Measurements from ENCODE around the gene ZIM2. TPM values are rescaled to one million over a fixed set of nuclear protein-coding genes. Genes with fewer than 3 reads are reported as not detected.

Gene ZIM2
- total RNA-seq, 2 experiments from 2014 or later = not detected

DNA sequence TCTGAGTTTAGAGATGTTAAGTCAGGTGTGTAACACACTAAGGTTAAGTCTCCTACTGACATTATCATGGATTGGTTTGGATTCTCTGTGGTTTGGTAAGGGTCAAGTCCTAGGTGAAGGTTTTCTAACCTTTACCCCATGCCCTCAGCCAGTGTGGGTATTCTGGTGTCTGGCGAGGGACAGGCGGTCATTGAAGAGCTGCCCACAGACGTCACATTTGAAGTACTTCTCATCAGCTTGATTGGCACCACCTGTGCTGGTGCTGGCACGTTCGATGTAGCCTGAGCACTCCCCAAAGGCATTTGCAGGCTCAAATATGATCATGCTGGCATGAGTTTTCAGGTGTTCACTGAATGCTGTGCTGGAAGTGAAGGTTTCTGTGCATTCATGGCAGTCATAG, 27.0 kb downstream of the ZIM2 start:
- TF ChIP-seq, protein P1, sequence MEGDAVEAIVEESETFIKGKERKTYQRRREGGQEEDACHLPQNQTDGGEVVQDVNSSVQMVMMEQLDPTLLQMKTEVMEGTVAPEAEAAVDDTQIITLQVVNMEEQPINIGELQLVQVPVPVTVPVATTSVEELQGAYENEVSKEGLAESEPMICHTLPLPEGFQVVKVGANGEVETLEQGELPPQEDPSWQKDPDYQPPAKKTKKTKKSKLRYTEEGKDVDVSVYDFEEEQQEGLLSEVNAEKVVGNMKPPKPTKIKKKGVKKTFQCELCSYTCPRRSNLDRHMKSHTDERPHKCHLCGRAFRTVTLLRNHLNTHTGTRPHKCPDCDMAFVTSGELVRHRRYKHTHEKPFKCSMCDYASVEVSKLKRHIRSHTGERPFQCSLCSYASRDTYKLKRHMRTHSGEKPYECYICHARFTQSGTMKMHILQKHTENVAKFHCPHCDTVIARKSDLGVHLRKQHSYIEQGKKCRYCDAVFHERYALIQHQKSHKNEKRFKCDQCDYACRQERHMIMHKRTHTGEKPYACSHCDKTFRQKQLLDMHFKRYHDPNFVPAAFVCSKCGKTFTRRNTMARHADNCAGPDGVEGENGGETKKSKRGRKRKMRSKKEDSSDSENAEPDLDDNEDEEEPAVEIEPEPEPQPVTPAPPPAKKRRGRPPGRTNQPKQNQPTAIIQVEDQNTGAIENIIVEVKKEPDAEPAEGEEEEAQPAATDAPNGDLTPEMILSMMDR (IDR thresholded peaks at IDR 0.05) = no peak
- DNase-seq (no peak), ATAC-seq (no peak)
- CTCF ChIA-PET = no interaction called here
- Mint-ChIP-seq H3K9me3 (peaks cover 21% of the 10 kb centered on the region), H3K27me3 (no peaks in the 10 kb centered on the region), H3K4me1 (ENCODE audit: low read depth) (no peaks in the 10 kb centered on the region), H3K4me3 (no peak overlapping the region), H3K36me3 (ENCODE audit: low read depth) (no peaks in the 10 kb centered on the region), H3K27ac (no peak overlapping the region)
- POLR2A ChIA-PET = interaction anchor here (0.6 kb wide), 1 partner anchor 16 kb away, joined by 5 read pairs; no protein-coding TSS in a partner anchor
- intact Hi-C loops (cut with micrococcal nuclease) = no loop called here

GRCh38 chr19:56811480-56811879, 29.0 kb downstream of the ZIM2 start:
- ChIA-PET CTCF (no interaction called here), POLR2A (no interaction called here)
- intact Hi-C loops (cut with micrococcal nuclease) = no loop called here
- H3K27ac Mint-ChIP-seq = no peak overlapping the region
- H3K9me3 Mint-ChIP-seq = peaks cover 28% of the 10 kb centered on the region
- ATAC-seq = no peak
- TF ChIP-seq, protein P1 (IDR thresholded peaks at IDR 0.05) = no peak
- no peaks in the 10 kb centered on the region for H3K27me3 Mint-ChIP-seq
- DNase-seq = no peak
- no peaks in the 10 kb centered on the region for H3K36me3 Mint-ChIP-seq (ENCODE audit: low read depth)
- H3K4me1 Mint-ChIP-seq (ENCODE audit: low read depth) = no peaks in the 10 kb centered on the region
- no peak overlapping the region for H3K4me3 Mint-ChIP-seq

DNA sequence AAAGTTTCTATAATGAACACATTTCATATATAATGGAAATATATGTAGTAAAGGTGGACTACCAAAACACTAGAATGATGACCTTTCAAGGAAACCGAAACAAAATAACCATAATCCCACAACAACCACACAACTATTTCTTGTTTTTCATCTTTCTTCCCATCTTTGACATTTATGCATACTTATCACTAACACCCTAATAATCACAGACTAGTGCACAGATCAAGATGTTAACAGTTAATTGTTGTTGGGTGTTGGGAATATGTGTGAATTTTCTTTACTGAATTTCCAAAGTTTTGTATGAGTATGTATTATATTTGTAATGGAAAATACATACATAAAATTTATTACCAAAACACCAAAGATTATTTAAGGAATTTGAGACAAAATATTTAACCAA, 30.3 kb downstream of the ZIM2 start:
- no peaks in the 10 kb centered on the region for H3K27me3 Mint-ChIP-seq
- ChIA-PET CTCF (no interaction called here), POLR2A (no interaction called here)
- DNase-seq (no peak), ATAC-seq (no peak)
- no peak overlapping the region for H3K27ac Mint-ChIP-seq
- peaks cover 36% of the 10 kb centered on the region for H3K9me3 Mint-ChIP-seq
- no peaks in the 10 kb centered on the region for H3K36me3 Mint-ChIP-seq (ENCODE audit: low read depth)
- H3K4me3 Mint-ChIP-seq = no peak overlapping the region
- TF ChIP-seq, protein P1 (IDR thresholded peaks at IDR 0.05) = no peak
- intact Hi-C loops (cut with micrococcal nuclease) = no loop called here
- no peaks in the 10 kb centered on the region for H3K4me1 Mint-ChIP-seq (ENCODE audit: low read depth)

DNA sequence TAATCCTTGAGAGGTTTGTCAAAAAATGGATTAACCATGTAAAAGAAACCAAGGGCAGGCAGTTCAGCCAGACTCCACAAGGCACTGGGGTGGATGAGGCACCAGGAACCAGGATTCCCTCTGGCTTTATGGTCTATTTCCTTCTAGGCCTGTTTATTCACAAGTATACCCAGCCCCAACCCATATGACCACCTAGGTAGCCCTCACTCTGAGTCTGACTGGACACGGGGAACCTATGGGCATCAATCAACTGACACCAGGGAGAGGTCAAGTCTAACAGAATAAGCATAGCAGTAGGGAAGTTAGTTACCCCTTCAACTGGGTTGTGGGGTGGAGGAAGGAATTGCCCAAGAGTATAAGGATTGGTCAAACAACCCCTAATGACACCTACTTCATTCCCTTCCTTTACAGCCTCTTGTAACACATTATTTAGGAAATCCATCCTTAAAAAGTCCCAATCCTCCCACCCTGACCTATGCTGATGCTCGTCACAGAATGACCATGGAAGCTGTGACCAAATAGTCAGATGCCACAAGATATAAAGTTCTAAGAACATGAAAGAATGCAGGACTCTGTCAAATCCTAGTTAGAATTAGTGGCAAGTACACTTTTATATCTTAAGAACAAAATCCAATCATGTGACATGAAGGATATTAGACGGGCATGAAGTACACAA, 31.7 kb downstream of the ZIM2 start:
- no peak for DNase-seq
- CTCF ChIA-PET = no interaction called here
- TF ChIP-seq, protein P1 (IDR thresholded peaks at IDR 0.05) = no peak
- Mint-ChIP-seq H3K4me3 (no peak overlapping the region), H3K9me3 (peaks cover 30% of the 10 kb centered on the region), H3K27ac (no peak overlapping the region), H3K4me1 (ENCODE audit: low read depth) (no peaks in the 10 kb centered on the region), H3K27me3 (no peaks in the 10 kb centered on the region), H3K36me3 (ENCODE audit: low read depth) (no peaks in the 10 kb centered on the region)
- intact Hi-C loops (cut with micrococcal nuclease) = no loop called here
- ATAC-seq = no peak
- POLR2A ChIA-PET = no interaction called here

DNA sequence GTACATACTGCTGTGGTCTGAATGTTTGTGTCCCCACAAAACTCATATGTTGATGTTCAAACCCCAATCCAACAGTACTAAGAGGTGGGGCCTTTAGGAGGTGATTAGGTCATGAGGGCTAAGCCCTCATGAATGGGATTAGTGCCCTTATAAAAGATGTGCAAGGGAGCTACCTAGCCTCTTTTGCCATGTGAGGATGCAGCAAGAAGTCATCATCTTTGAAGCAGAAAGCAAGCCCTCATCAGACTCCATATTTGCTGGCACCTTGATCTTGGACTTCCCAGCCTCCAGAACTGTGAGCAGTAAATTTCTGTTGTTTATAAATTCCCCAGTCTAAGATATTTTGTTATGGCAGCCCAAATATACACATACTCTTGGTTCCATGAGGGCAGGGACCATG, 33.9 kb downstream of the ZIM2 start:
- Mint-ChIP-seq H3K4me1 (ENCODE audit: low read depth) (no peaks in the 10 kb centered on the region), H3K4me3 (no peak overlapping the region), H3K36me3 (ENCODE audit: low read depth) (no peaks in the 10 kb centered on the region), H3K27ac (no peak overlapping the region), H3K9me3 (peaks cover 39% of the 10 kb centered on the region), H3K27me3 (peaks cover 2% of the 10 kb centered on the region)
- DNase-seq (no peak), ATAC-seq (no peak)
- CTCF ChIA-PET = no interaction called here
- intact Hi-C loops (cut with micrococcal nuclease) = no loop called here
- POLR2A ChIA-PET = no interaction called here
- TF ChIP-seq, protein P1 (IDR thresholded peaks at IDR 0.05) = no peak
